GM12878 (cell line): Measurements from ENCODE around the gene TBC1D24. TPM values are rescaled to one million over a fixed set of nuclear protein-coding genes. Genes with fewer than 3 reads are reported as not detected.

Experiments used
- ATAC-seq: fragments of 200-7000 bp; cut with Tn5 transposase; 3 replicates; pipeline ENCODE4 v1.9.1; 2020; ENCODE audit warnings: mild to moderate bottlenecking, moderate library complexity
- BruUV-seq: library from RNA; stranded (reverse); fragments of 400-500 nt; replicated peaks from 2 replicates; lab custom pipeline; 2021; lab: Mats Ljungman, UMichigan
- CTCF ChIA-PET: fragments of 300-600 bp; sonication (Branson Sonifier 250); formaldehyde crosslinking; extraction: SDS; loops from one replicate; lab custom pipeline; 2021; ENCODE audit warnings: inconsistent platforms; lab: Yijun Ruan, JAX
- POLR2A ChIA-PET: fragments of 350-600 bp; formaldehyde crosslinking; extraction: SDS; loops from one replicate; lab custom pipeline; 2021; ENCODE audit warnings: inconsistent platforms; lab: Charles Lee
- RAD21 ChIA-PET: fragments of 300-600 bp; sonication (Branson Sonifier 250); formaldehyde crosslinking; loops from one replicate; lab custom pipeline; 2023; ENCODE audit warnings: antibody characterized with exemption; ENCODE audit not compliant: unreplicated experiment; lab: Charles Lee
- SMC1A ChIA-PET: fragments of 300-600 bp; sonication (Branson Sonifier 250); formaldehyde crosslinking; loops from one replicate; lab custom pipeline; 2023; ENCODE audit not compliant: unreplicated experiment, uncharacterized antibody; lab: Charles Lee
- DNase-seq: peaks from one replicate; pipeline ENCODE4 v3.0.0-alpha.2; 2011; ENCODE audit warnings: low read depth, low spot score
- FAIRE-seq: peaks from 3 replicates; lab custom pipeline; 2011; peaks lifted over from hg19 to GRCh38; lab: Jason Lieb, UNC
- H2AFZ ChIP-seq: 2 replicates; pipeline ENCODE4 v1.6.0; 2011; ENCODE audit warnings: low read depth, low read length, control low read depth; ENCODE audit not compliant: control insufficient read depth
- H3K27ac ChIP-seq: 2 replicates; pipeline ENCODE4 v1.5.1; 2011; ENCODE audit warnings: control low read depth; ENCODE audit not compliant: control insufficient read depth, insufficient read depth
- H3K27me3 ChIP-seq, 2 experiments: replicated peaks in 1 of 2; 2 replicates each; pipeline versions ENCODE4 v1.6.0 to v1.6.1; 2011; ENCODE audit warnings: low read length in 1 of 2; ENCODE audit not compliant: control insufficient read depth in 2 of 2, insufficient read depth in 2 of 2
- H3K36me3 ChIP-seq, 2 experiments: 2 replicates each; pipeline ENCODE4 v1.5.1; 2011; ENCODE audit warnings: low read length in 1 of 2; ENCODE audit not compliant: control insufficient read depth in 2 of 2, insufficient read depth in 2 of 2
- H3K4me1 ChIP-seq: 2 replicates; pipeline ENCODE4 v1.6.1; 2011; ENCODE audit warnings: mild to moderate bottlenecking, low read length, moderate library complexity, mixed read lengths; ENCODE audit not compliant: control insufficient read depth, insufficient read depth
- H3K4me2 ChIP-seq: 2 replicates; pipeline ENCODE4 v1.6.0; 2011; ENCODE audit warnings: control low read depth; ENCODE audit not compliant: control insufficient read depth, insufficient read depth
- H3K4me3 ChIP-seq: fragments of 200-600 bp; sonication (generic); 2 replicates; pipeline ENCODE4 v1.5.1; 2016
- H3K79me2 ChIP-seq: 2 replicates; pipeline ENCODE4 v1.6.0; 2011; ENCODE audit warnings: low read length; ENCODE audit not compliant: control insufficient read depth, insufficient read depth
- H3K9ac ChIP-seq: 2 replicates; pipeline ENCODE4 v1.8.0; 2011; ENCODE audit warnings: low read length, control low read depth, mixed read lengths; ENCODE audit not compliant: control insufficient read depth, insufficient read depth
- H3K9me3 ChIP-seq: replicated peaks from 3 replicates; pipeline ENCODE4 v1.5.1; 2011; ENCODE audit warnings: mild to moderate bottlenecking, low read length; ENCODE audit not compliant: control insufficient read depth, insufficient read depth
- H4K20me1 ChIP-seq: 2 replicates; pipeline ENCODE4 v1.6.0; 2011; ENCODE audit not compliant: control insufficient read depth, insufficient read depth
- HCFC1 ChIP-seq: fragments of 150-350 bp; IDR thresholded peaks from 2 replicates; pipeline ENCODE4 v1.6.1; 2014; ENCODE audit warnings: low read length
- IKZF1 ChIP-seq: fragments of 450-650 bp; conservative IDR thresholded peaks from 2 replicates; pipeline ENCODE4 v1.6.1; 2017; ENCODE audit warnings: antibody characterized with exemption, mild to moderate bottlenecking
- RB1 ChIP-seq: fragments of 450-650 bp; formaldehyde crosslinking; IDR thresholded peaks from 2 replicates; pipeline ENCODE4 v1.6.1; 2017; ENCODE audit warnings: mild to moderate bottlenecking, borderline replicate concordance
- RFX5 ChIP-seq: IDR thresholded peaks from 2 replicates; pipeline ENCODE4 v1.6.1; 2011; ENCODE audit warnings: low read depth, low read length, improper control_type of control experiment
- SIN3A ChIP-seq: IDR thresholded peaks from 2 replicates; pipeline ENCODE4 v1.6.1; 2012; ENCODE audit warnings: low read depth, low read length, improper control_type of control experiment
- ZNF24 ChIP-seq: fragments of 450-650 bp; IDR thresholded peaks from 2 replicates; pipeline ENCODE4 v1.6.1; 2017; ENCODE audit warnings: antibody characterized with exemption, mild to moderate bottlenecking
- WGBS: methylation state at CpG from one replicate; pipeline ENCODE4 v1.1.6; 2016; ENCODE audit warnings: low lambda C conversion rate; ENCODE audit not compliant: insufficient replicate concordance, insufficient coverage; ENCODE audit errors: missing lambda C conversion rate; 5-methylcytosine and 5-hydroxymethylcytosine counted together
- in situ Hi-C: fragments of 300-500 bp; cut with MboI; formaldehyde crosslinking; loops from 9 replicates; pipeline ENCODE4 v1.14.3; 2018; ENCODE audit warnings: mixed read lengths
- intact Hi-C: fragments of 100-400 bp; cut with micrococcal nuclease; formaldehyde crosslinking; loops from one replicate; pipeline ENCODE4 v1.14.2; 2022; ENCODE audit not compliant: unreplicated experiment
- polyA plus RNA-seq, 11 experiments: library from polyadenylated mRNA; depleted of rRNA in 4 of 11; unstranded in 6 of 11; stranded (reverse) in 5 of 11; fragments of >200 nt; fragmentation: Nextera tagmentation in 4 of 11; fragmentation: Illumina TruSeq in 1 of 11; extraction: Ambion mirVana in 4 of 11; extraction: Trizol in 1 of 11; gene quantifications; 1 replicate in 1 of 11; 2 replicates in 10 of 11; pipeline versions ENCODE4 v1.2.1 to v1.2.3, GENCODE V29; 2011 to 2016; ENCODE audit warnings: inconsistent platforms in 2 of 11, missing spikeins in 2 of 11, low read depth in 1 of 11
- total RNA-seq, 4 experiments: library from RNA; depleted of rRNA in 3 of 4; stranded (reverse); fragments of >200 nt in 3 of 4; fragmentation: Illumina TruSeq in 1 of 4; extraction: Trizol in 1 of 4; gene quantifications; 2 replicates each; pipeline versions ENCODE4 v1.2.1 to v1.2.3, GENCODE V29; 2013 to 2021
- TF ChIP-seq, protein P1 (sequence below): fragments of 450-650 bp; IDR thresholded peaks from 2 replicates; pipeline ENCODE4 v1.6.1; 2017; ENCODE audit warnings: mild to moderate bottlenecking, low read depth, inconsistent platforms; ENCODE audit not compliant: poor library complexity, severe bottlenecking

Gene TBC1D24
- total and polyA plus RNA-seq, 10 of the 15 experiments (the other 5 are each of a cell fraction or from before 2014, with no cell fraction given), result 1.1 to 9.6 (median 4.5) TPM

DNA sequence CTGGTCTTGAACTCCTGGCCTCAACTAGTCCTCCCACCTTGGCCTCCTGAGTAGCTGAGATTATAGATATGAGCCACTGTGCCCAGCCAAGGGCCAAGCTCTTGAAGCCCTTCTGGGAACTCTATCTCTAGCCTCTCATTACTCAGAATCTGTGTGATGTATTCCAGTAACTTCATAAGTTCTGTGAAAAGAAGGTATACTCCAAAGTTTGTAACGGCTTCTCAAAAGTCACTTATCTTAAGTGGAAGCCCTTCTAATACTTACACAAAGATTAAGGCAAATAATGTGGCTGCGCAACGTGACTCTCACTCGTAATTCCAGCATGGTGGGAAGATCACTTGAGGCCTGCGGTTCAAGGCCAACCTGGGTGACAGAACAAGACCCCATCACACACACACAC lies 19.7 kb downstream of the TBC1D24 start:
- 79% methylated on average over 5 of the region's 5 CpGs for whole genome bisulfite sequencing
- H3K4me1 ChIP-seq, result no peaks in the 10 kb centered on the region
- ATAC-seq (no peak), FAIRE-seq (no peak), DNase-seq (no peak)
- no peaks in the 10 kb centered on the region for H4K20me1 ChIP-seq
- no peaks in the 10 kb centered on the region for H3K79me2 ChIP-seq
- BruUV-seq, result no TSS peak
- H3K36me3 ChIP-seq, result peaks cover 0 to 11% of the 10 kb centered on the region in 2 experiments; a peak in 2 of 4 replicates
- ChIA-PET RAD21 (interaction anchor here (0.7 kb wide), 1 partner anchor 156 kb away, joined by 3 read pairs; no protein-coding TSS in a partner anchor), POLR2A (no interaction called here), SMC1A (no interaction called here), CTCF (interaction anchor here (1.1 kb wide), 1 partner anchor 11 kb away, joined by 3 read pairs; no protein-coding TSS in a partner anchor)
- no peaks in the 10 kb centered on the region for H3K9me3 ChIP-seq
- H3K27me3 ChIP-seq, result no peaks in the 10 kb centered on the region
- no peak overlapping the region for H3K4me2 ChIP-seq
- H3K9ac ChIP-seq, result no peak overlapping the region
- in situ Hi-C loops, result loop anchor here (5.0 to 10.0 kb wide), 2 partner anchors 157 to 480 kb away; partner anchors contain the start of gene NPW
- H3K27ac ChIP-seq, result no peak overlapping the region
- H3K4me3 ChIP-seq, result no peak overlapping the region
- no peak overlapping the region for H2AFZ ChIP-seq
- intact Hi-C loops, result no loop called here
- TF ChIP-seq ZNF24, result no peak
- TF ChIP-seq SIN3A, result no peak
- TF ChIP-seq RFX5, result no peak
- TF ChIP-seq RB1, result no peak
- no peak for TF ChIP-seq IKZF1
- TF ChIP-seq, protein P1, sequence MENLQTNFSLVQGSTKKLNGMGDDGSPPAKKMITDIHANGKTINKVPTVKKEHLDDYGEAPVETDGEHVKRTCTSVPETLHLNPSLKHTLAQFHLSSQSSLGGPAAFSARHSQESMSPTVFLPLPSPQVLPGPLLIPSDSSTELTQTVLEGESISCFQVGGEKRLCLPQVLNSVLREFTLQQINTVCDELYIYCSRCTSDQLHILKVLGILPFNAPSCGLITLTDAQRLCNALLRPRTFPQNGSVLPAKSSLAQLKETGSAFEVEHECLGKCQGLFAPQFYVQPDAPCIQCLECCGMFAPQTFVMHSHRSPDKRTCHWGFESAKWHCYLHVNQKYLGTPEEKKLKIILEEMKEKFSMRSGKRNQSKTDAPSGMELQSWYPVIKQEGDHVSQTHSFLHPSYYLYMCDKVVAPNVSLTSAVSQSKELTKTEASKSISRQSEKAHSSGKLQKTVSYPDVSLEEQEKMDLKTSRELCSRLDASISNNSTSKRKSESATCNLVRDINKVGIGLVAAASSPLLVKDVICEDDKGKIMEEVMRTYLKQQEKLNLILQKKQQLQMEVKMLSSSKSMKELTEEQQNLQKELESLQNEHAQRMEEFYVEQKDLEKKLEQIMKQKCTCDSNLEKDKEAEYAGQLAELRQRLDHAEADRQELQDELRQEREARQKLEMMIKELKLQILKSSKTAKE, result no peak
- TF ChIP-seq HCFC1, result no peak
